ELR (cell line): ENCODE results near the gene SLC44A3.

Experiments
- DNase-seq: peaks from one replicate; pipeline ENCODE4 v3.0.0-alpha.2; 2015; ENCODE audit warnings: low read depth

Gene SLC44A3

DNA sequence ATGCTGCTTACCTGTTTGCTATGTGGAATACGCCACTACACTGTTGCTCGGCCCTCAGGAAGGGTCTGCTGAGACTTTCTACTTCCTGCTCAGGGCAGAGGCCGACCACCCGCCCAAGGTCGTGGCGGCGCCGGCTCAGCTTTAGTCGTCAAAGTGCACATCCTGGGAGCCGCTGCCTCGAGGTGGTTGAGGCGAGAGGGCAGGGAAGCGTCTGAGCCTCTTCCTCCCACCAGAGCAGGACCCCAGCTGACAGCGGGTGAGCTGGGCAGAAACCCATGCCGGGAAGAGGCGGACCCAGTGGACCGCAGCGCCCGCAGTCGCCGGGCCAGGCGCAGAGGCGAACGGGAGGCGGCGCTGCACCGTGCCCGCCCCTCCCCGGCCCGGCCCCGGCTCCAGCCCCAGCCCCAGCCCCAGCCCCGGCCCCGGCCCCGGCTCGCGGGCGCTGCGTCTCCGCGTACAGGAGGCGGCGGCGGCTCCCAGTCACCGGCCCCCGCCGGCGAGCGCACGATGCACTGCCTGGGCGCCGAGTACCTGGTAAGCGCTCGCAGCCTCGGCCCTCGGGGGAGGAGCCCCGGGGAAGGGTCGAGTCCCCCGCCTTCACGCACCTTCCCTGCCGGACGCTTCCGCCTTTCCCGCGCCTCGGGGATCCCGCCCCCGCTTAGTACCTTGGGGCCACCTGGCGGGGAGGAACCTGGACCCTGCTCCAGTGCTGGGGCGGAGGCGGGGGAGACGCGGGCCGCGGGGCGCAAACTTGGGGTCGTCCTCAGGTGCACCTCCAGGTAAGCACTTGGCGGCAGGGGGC lies at the start of gene SLC44A3:
SLC44A3 (plus strand) TSS at position 413 of the 802 bp plus-strand sequence; CDS start at position 508, 95 bp downstream.
- DNase-seq = peak; percentile 60

DNA sequence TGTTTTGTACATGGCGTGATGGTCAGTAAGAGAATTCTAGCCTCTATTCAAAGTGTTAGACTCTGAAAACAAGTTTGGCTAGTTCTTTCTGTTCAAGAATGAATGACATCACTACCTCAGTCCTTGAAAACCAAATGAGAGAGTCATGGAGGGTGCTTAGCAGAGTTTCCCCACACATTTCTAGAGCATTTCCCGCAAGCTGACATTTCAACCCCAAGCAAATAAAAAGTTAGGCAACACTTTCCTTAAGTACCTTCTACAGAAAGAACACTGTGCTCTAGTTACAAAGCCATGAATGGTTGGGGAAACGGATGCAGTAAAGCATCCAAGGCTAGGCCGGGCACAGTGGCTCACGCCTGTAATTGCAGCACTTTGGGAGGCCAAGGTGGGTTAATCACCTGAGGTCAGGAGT lies 47.9 kb upstream of the SLC44A3 start:
- no peak for DNase-seq

GRCh38 chr1:94772845-94773244 lies 47.3 kb upstream of the SLC44A3 start:
- no peak for DNase-seq

GRCh38 chr1:94773296-94773809 lies 46.8 kb upstream of the SLC44A3 start:
- DNase-seq = no peak

DNA sequence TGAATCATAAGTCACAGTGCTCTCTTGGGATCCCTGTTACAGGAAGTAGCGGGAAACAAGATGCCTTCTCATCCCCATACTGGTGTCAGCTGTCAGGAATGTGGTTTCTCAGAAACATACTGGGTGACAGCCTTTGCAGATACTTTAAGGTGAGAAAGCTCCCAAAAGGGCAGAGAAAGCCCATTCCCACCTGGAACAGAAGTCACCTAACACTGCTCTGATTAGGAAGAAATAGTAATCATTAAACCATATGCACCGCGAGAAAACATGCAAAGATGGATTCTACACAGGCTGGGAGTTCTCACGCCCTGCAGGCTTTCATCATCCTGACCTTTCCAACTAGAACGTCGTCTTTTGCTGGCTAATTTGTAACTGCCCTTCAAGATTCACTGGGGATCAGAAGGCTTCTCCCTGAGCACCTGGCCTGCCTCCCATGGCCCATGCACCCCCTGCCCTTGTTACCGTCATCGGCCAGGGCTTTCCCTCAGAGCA lies 46.2 kb upstream of the SLC44A3 start:
- DNase-seq = peak; percentile 81

- no peak for DNase-seq
Measured at GRCh38 chr1:94776474-94776873, 43.7 kb upstream of the SLC44A3 start.

- DNase-seq = no peak
Measured at GRCh38 chr1:94777281-94777680, 42.9 kb upstream of the SLC44A3 start.

GRCh38 chr1:94778808-94779207 lies 41.3 kb upstream of the SLC44A3 start:
- no peak for DNase-seq

DNA sequence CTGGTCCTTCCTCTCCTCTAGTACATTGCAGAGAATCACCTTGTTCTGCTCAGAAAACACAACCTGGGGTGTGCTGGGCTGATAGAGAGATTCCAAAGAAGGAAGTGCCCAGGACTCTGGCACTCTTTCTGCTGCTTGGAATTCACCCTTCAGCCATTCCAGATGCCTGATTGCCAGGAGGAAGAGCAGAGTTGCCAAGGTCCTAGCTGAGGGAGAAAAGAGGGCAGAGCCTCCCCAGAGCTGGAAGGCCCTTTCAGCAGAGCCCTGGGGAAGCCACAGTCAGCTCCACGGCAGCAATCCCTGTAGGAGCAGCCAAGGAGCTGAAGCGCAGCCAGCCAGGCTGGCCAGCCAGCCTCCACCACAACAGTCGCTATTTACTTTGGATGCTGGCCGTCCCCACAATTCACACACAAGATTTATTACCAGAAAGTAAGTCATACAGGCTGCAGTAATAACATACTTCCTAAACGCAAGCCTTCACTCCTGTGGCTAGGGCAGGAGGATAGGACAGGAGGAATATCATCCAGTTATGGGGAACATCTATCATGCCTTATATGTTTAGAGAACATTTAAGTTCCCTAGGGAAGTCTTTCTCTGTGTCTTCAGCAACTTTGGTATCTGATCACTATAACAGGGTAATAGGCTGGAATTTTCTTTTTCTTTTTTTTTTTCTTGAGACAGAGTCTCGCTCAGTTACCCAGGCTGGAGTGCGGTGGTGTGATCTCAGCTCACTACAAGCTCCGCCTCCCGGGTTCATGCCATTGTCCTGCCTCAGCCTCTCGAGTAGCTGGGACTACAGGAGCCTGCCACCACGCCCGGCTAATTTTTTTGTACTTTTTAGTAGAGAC lies 36.6 kb upstream of the SLC44A3 start:
- DNase-seq = peak; percentile 37

DNA sequence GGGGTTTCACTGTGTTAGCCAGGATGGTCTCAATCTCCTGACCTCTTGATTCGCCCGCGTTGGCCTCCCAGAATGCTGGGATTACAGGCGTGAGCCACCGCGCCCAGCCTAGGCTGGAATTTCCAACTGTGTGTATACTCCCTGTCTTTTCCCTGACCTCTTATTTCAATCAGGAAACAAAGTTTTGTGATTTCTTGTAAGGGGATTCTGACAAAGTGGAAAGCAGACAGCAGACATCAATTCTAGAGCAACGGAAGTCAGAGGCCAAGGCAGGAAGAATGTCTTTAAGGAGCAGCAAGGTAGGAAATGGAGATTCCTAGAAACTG lies 36.0 kb upstream of the SLC44A3 start:
- no peak for DNase-seq

- no peak for DNase-seq
Measured at GRCh38 chr1:94787691-94788090, 32.5 kb upstream of the SLC44A3 start.

DNA sequence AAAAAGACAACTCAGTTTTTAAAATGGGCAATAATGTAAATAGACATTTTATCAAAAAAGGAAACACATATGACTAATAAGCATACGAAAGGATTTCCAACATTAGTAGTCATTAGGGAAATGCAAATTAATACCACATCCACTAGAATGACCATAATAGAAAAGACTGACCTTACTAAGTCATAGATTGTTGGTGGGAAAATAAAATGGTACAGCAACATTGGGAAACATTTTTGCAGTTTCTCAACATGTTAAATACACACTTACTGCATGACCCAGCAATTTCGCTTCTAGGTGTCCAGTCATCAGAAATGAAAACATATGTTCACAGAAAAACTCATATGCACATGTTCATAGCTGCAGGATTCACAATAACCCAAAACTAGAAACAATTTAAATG lies 29.9 kb upstream of the SLC44A3 start:
- peak; percentile 29 for DNase-seq

- DNase-seq = no peak
Measured at GRCh38 chr1:94790670-94791069, 29.5 kb upstream of the SLC44A3 start.

- DNase-seq = peak; percentile 86
Measured at GRCh38 chr1:94792473-94793295, 27.5 kb upstream of the SLC44A3 start.

DNA sequence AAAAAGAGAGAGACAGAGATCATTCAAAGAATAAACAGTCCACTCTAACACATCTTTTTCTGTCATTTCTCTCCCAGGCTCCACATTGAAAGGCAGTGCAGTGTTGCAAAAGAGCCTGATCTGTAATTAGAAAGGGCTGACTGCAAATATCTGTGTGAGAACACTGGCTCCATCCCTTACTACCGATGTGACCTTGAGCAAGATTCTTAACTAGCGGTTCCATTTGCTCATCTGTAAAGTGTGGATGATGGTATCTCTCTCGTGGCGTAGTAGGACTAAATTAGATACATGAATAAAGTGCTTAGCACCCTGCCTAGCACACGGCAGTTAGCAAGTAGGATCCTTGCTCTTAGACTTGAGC lies 26.9 kb upstream of the SLC44A3 start:
- peak; percentile 25 for DNase-seq

DNA sequence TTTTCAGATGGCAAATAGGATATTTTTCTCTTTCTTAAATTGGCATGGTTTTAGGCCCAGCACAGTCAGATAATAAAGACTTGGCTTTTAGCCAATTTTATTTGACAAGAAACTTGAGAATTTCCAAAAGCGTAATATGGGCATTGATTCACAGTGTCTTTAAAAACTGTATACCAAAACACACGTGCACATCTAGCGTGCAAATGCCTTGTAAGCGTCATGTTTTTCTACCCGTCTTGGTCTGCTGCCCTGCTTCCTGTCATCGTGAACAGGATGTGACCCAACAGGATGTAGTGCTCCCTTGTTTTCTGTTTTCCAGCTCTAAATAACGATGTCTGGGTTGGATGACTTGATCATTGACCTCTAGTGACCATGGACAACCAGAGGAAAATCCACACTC lies 24.7 kb upstream of the SLC44A3 start:
- no peak for DNase-seq

- DNase-seq = no peak
Measured at GRCh38 chr1:94796266-94796665, 23.9 kb upstream of the SLC44A3 start.

GRCh38 chr1:94797291-94797690 lies 22.9 kb upstream of the SLC44A3 start:
- no peak for DNase-seq

DNA sequence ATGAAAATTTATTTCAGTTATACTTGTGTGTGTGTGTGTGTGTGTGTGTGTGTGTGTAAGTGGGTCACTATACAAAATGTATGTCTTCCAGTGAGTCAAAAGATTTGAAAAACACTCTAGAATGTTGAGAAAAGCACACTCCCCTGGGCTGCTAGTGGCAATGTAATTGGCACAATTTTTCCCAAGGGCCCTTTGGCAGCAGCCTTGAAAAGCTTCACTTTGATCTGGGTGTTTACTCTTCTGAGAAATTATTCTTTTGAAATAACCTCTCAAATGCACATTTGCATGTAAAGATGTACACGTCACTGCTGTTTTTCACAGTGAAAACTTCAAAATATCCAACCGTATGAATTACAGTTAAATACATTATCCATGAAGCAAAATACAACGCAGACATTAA lies 22.1 kb upstream of the SLC44A3 start:
- DNase-seq = no peak

DNA sequence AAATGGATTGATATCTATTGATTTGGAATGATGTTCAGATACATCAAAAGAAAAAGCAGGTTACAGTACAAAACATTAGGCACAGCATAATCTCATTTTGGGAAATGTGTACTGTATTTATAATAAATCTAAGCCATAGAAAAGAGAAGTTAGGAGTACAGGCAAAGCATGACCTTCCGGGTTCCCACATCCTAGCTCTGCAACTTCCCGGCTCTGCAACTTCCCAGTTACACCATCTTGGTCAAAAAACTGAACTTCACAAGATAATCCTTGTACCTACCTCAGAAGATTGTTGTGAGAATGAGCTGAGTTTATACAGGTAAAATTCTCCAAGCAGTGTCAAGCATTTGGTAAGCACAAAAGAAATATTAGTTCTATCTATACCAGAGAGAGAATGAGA lies 21.7 kb upstream of the SLC44A3 start:
- no peak for DNase-seq

GRCh38 chr1:94799206-94799605 lies 21.0 kb upstream of the SLC44A3 start:
- no peak for DNase-seq

GRCh38 chr1:94801919-94802546 lies 18.1 kb upstream of the SLC44A3 start:
- DNase-seq = peak; percentile 92
